ENCODE results near the gene DCTD.
"Not testable (repeated sequence)": the region's sequence is repeated elsewhere in the genome, so short reads cannot be mapped to it uniquely, and the experiment has no call there.

DCTD gene

GRCh38 chr4:182920676-182921075, 3.5 kb upstream of the DCTD start:
- no peak for DNase-seq

GRCh38 chr4:182918791-182919302, 1.7 kb upstream of the DCTD start:
- no peak for DNase-seq

DNA sequence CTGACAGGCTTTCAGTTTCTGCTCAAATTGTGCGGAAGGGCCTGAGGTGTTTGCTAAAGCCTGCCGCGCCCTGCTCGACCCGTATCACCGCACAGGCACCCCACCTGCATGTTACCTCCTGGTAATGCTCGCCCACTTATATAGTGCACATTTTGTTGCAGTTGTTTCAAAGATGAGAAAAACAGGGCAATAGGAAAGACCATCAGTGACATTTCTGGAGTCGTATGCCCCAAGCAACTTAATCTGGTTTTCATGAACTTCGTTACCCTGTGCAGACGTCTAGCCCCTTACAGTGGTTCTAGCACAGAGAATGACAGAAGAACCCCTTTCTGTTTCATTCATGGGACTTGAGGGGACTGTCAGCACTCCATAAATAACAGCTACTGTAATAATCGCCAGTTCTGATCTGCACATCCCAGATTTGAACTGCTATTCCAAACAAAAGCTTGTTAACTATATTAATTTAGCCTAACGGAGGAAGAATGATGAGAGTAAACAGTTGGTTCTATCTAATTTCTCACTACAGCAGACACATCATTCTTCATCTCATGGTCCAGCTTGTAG, 940 bp upstream of the DCTD start:
- DNase-seq = no peak

GRCh38 chr4:182916483-182917181, 554 bp downstream of the DCTD start:
- DNase-seq = peak in 1 of 2 experiments; percentile 9

DNA sequence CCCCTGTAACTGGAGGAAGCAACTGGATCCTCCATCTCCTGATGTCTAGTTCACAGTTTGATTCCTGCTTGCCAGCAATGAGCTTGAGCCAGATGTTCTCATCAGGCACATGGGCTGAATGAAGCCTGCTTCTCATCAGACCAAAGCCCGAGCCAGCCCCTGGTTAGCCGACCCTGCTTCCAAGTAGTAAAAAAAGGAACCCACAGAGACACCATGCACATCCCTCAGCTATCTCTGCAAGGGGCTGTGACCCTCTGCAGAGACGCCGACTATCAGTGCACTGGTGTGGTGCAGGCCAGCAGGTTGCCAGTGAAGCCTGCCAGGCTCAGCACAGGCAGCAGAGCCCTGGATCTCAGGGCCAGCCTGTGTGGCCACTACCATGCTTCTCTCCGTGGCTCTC, 2.8 kb downstream of the DCTD start:
- DNase-seq = no peak

GRCh38 chr4:182913621-182914020, 3.6 kb downstream of the DCTD start:
- DNase-seq = no peak

DNA sequence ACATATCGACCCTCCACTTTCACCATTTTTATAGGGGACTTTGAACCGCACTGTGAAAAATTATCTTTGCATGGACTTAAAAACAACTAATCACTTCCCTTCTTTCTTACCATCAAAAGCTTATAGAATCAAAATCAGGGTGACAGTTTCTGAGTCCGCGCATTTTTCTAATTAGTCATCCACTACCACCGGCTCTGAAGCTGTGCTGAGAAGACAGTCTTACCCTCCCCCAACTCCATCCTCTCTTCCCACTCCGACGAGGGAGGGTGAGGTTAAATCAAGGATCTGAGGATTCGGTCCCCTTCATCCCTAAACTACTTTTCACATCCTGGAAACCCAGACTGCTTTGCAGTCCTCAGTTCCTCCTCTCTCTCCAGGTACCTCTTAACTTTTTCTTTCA, 4.2 kb downstream of the DCTD start:
- no peak for DNase-seq

DNA sequence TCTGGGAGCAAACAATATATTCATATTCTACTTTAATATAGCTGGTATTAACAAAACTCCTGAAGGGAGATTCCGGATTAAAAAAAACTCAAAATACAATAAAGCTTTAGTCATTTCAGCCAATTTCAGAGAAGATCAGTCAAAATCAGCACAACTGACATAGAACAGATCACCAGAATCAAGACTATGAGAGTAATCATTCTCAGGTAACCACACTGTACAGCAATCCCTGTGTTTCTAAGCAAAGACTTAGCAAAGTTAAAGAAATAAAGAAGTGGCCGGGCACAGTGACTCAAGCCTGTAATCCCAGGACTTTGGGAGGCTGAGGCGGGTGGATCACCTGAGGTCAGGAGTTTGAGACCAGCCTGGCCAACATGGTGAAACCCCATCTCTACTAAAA, 9.1 kb downstream of the DCTD start:
- DNase-seq = no peak

GRCh38 chr4:182907396-182907795, 9.8 kb downstream of the DCTD start:
- DNase-seq = no peak

DNA sequence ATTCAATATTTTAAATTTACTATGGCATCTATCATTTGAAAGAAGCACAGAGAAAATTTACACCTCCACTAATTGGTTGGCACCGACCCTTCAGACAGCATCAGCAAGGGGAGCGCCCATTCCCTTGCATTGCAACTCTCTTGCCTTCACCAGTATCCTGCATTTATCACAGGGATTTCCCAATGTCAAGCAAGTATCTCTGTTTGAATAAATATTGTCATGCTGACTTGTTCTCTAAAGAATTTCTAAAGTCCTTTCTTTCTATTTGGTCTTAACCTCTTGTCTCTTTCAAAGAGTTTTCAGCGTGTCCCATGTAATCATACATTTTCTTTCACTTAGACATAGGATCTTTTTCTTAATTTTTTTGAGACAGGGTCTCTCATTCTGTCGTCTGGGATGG, 10.4 kb downstream of the DCTD start:
- DNase-seq = no peak

DNA sequence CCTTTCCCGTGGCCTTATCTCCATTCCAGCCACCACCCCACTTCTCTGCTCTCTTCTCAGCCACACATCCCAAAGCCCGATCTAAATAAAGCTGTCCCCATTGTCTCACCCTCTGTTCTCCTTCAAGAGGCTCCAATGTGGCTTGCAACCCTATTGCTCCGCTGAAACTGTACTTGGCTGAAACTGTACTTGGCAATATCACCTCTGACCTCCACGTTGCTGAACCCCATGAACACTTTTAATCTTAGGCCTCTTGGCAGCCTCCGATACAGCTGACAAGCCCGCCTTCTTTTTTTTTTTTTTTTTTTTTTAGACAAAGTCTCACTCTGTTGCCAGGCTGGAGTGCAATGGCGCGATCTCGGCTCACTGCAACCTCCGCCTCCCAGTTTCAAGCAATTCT, 12.1 kb downstream of the DCTD start:
- DNase-seq = no peak

DNA sequence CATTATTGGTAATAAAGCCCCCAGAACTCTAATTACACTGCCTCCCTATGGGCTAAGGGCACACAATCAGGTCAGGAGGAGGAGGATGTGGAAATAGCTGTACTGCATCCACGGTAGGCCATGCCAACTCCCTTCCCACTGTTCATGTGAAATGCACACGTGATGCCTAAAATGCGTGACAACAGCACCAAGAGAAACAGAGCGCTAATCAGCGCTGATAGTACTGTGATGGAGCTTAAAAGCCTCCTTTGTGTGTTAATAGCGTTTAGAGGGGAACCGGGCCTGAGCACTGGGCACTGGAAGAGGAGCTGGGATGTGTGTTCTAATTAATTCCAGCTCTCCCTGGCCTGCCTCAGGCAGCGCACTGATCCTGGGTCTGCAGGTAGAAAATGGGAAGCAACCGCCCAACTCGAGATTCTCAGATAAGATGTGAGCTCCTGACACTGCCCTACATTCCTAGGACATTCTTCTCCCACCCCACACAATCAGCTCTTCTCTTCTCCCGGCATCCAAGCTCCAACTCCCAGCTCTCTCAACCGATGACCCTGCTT, 12.9 kb downstream of the DCTD start:
- no peak for DNase-seq

DNA sequence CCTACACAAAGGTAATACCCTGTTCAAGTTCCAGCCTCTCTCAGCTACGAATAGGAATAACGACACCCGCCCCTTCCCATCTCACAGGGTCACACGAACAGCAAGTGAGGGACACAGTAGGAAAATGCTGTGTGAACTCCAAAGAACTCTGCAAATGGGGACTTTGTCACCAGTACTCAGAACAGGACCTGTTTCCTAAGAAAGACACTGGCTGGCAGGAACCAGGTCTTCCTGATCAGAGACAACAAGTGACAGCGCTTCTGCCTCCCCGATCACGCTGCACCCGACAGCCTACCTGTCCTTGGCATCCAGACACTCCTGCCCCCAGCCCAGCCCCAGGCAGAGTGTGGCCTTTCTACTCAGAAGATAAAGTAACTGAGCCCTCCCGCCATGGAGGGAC, 14.2 kb downstream of the DCTD start:
- DNase-seq = no peak

DNA sequence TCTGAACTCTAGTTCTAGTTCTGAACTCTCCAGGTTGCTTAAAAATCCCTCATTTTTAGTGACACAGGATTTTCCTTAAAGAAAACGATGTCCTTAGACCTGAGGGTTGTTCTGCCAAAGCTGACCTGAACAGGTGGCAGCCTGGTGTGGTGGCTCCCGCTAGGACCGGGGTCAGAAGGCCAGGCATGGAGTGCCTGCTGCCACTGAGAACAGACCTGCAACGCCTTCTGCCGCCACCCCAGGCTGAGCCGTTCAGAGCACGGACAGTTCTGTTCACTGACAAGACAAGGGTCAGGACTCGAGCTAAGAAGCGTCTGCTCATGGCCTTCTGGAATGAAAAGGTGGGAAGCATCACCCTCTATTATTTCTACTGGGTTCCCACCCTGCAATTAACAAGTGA, 15.8 kb downstream of the DCTD start:
- no peak for DNase-seq

GRCh38 chr4:182900021-182900420, 17.2 kb downstream of the DCTD start:
- DNase-seq = not testable (repeated sequence)

DNA sequence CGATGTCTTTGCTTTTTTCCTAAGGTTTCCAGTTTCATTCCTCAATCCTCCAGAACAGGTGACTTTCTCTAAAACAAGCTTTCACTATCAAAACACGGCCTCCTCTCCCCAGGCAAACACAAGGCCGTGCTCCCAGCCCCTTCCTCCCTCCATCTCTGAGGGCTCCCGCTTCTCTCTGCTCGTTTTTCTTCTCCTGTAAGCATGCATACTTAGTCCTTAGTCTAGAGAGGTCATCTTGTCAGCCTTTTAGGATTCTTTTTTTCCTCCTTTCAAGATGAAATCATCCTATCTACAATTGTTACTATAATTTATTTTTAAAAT, 18.7 kb downstream of the DCTD start:
- DNase-seq = no peak

GRCh38 chr4:182897601-182898478, 19.3 kb downstream of the DCTD start:
- DNase-seq = no peak

DNA sequence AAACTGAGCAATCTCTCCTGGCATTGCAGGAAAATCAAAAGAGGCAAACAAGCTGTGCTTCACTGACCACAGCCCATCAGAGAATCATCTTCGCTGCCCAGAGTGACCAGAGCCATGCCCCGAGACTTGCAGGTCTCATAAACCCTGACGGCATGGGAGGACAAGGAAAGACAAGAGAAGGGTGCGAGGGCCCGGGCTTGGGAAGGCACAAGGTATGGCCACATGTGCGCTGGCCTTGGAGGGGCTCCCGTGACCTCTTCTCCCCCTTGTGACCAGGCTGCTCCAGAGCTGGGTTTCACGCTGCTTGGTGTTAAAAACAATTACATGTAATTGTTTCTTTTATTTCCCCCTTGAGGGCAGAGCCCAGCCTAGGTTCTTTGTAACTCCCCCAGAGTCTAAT, 20.8 kb downstream of the DCTD start:
- no peak for DNase-seq

DNA sequence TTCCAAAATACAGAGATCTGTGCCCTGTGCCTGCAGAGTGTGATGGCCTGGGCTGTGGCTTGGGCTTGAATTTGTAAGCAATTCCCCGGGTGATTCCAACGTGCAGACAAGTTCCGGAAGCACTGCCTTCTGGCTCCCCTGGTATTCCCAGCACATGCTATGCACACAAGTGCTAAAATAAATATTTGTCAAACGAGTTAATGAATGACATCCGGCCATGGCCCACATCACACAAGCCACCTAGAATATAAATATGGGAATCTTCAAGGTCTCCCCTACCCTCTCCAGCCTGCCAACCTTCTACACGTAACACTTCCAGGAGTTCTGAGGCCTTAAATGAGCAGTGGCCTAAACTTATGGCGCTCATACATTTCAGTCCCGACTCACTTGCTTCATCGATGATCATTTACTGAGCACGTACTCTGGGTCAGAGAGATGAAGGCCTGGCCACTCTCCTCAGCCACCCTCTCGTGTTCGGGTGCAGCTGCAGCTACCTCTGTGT, 21.3 kb downstream of the DCTD start:
- DNase-seq = no peak

GRCh38 chr4:182894681-182895275, 22.4 kb downstream of the DCTD start:
- DNase-seq = no peak

DNA sequence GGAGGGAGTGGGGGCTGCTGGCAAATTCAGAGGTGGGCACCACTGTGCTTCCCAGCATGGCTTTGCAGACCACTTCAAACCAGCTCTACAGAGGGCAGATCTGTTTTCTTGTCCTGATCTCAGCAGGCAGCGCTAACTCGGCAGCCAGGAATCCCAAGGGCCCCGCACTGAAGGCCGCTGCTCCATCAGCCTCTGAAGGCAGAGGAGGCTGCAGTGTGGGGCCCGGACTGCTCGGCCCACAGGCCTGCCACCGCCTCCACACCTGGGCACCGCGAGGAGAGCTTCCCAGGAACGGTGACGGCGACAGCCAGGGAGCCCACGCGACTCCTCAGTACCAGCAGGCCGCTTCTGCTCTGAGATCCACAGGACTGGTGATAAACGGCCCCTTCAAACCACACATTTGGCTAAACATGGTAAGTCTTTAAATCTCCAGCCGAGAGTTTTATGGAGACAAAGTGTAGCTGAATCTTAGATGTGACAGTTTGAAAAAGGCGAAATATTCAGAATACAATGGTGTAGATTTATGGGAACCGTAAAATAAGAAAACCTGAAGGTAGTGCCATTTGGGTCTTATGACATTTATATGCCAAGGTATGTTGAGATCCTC, 23.6 kb downstream of the DCTD start:
- no peak for DNase-seq

- no peak for DNase-seq
Observed at GRCh38 chr4:182893047-182893446, 24.1 kb downstream of the DCTD start.

DNA sequence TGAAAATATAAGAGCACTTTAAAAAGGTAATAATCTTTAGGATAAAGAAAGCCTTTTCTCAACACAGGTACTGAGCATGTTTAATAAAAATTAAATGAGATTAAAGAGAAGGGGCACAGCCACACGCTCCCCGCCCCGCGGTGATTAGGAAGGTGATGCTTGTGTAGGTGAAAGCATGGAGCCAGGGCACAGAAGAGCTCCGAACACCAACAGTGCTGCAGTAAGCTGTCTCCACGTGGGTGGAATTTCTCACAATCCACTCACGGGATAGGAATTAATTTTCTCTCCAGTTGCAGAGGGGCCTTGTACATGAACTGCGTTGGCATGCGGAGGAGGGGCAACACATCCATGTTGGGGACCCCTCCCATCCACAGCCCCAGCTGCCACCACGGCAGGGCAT, 27.0 kb downstream of the DCTD start:
- no peak for DNase-seq

Measured in SW 1271 (cell line).